PFSK-1 (cell line): Measurements from ENCODE around the gene CASZ1.

Source experiments
- FOXP2 ChIP-seq: optimal IDR thresholded peaks from 2 replicates; pipeline ENCODE3; 2011; ENCODE audit warnings: borderline replicate concordance, control low read depth, inconsistent platforms; ENCODE audit not compliant: insufficient read depth; ENCODE audit errors: extremely low read length, extremely low read depth
- POLR2AphosphoS5 ChIP-seq: IDR thresholded peaks from 2 replicates; pipeline ENCODE4 v1.6.1; 2012; ENCODE audit warnings: low read depth, mild to moderate bottlenecking, control low read depth, low read length, moderate library complexity
- REST ChIP-seq, 2 experiments: IDR thresholded peaks; 2 replicates each; pipeline versions ENCODE4 v1.6.1 to v1.8.0; 2011 to 2012; ENCODE audit warnings: low read depth in 2 of 2, low read length in 2 of 2, control low read depth in 1 of 2, inconsistent platforms in 1 of 2, mild to moderate bottlenecking in 1 of 2, moderate library complexity in 1 of 2; ENCODE audit not compliant: insufficient read depth in 1 of 2
- SIN3A ChIP-seq: IDR thresholded peaks from 2 replicates; pipeline ENCODE4 v1.6.1; 2012; ENCODE audit warnings: mild to moderate bottlenecking, low read length, moderate library complexity, borderline replicate concordance; ENCODE audit not compliant: insufficient read depth
- TAF1 ChIP-seq: IDR thresholded peaks from 2 replicates; pipeline ENCODE4 v1.6.1; 2012; ENCODE audit warnings: low read length, control low read depth, borderline replicate concordance; ENCODE audit not compliant: insufficient read depth

Gene CASZ1

GRCh38 chr1:10765304-10765703 lies 31.1 kb downstream of the CASZ1 start:
- no peak for TF ChIP-seq TAF1

GRCh38 chr1:10764296-10764798 lies 32.1 kb downstream of the CASZ1 start:
- TF ChIP-seq POLR2AphosphoS5 (no peak), SIN3A (no peak), REST (IDR thresholded peaks at IDR 0.05; ENCODE audit: insufficient read depth in 1 of 2, low read depth in 2 of 2, low read length in 2 of 2) (no peak), FOXP2 (no peak), TAF1 (no peak)

GRCh38 chr1:10762875-10763274 lies 33.6 kb downstream of the CASZ1 start:
- TF ChIP-seq SIN3A (no peak), REST (IDR thresholded peaks at IDR 0.05; ENCODE audit: insufficient read depth in 1 of 2, low read depth in 2 of 2, low read length in 2 of 2) (no peak), POLR2AphosphoS5 (no peak), FOXP2 (no peak), TAF1 (no peak)

- TF ChIP-seq TAF1 (no peak), SIN3A (no peak), REST (IDR thresholded peaks at IDR 0.05; ENCODE audit: insufficient read depth in 1 of 2, low read depth in 2 of 2, low read length in 2 of 2) (no peak), POLR2AphosphoS5 (no peak), FOXP2 (no peak)
Measured at GRCh38 chr1:10762153-10762523, 34.3 kb downstream of the CASZ1 start.

GRCh38 chr1:10761503-10762152 lies 34.8 kb downstream of the CASZ1 start:
- no peak for TF ChIP-seq TAF1

- no peak for TF ChIP-seq FOXP2
- no peak for TF ChIP-seq REST (IDR thresholded peaks at IDR 0.05; ENCODE audit: insufficient read depth in 1 of 2, low read depth in 2 of 2, low read length in 2 of 2)
- TF ChIP-seq TAF1, result no peak
- TF ChIP-seq SIN3A, result no peak
- no peak for TF ChIP-seq POLR2AphosphoS5
Measured at GRCh38 chr1:10760566-10761502, 35.6 kb downstream of the CASZ1 start.
